Skeletal muscle satellite cell (primary cell): ENCODE data around the gene WNT4.
A peak's percentile ranks its signal among the peaks of the same experiment; 100 is the strongest.

Experiments used
- H3K27me3 ChIP-seq: 2 replicates; pipeline ENCODE4 v1.7.0; 2013; ENCODE audit warnings: low read length; ENCODE audit not compliant: control insufficient read depth, insufficient read depth
- H3K36me3 ChIP-seq: 2 replicates; pipeline ENCODE4 v1.7.0; 2013; ENCODE audit warnings: mild to moderate bottlenecking, control low read depth, low read length; ENCODE audit not compliant: insufficient read depth
- H3K4me1 ChIP-seq: 2 replicates; pipeline ENCODE4 v1.7.0; 2013; ENCODE audit warnings: low read length; ENCODE audit not compliant: control insufficient read depth, insufficient read depth
- H3K4me2 ChIP-seq: 2 replicates; pipeline ENCODE4 v1.7.0; 2013; ENCODE audit warnings: mild to moderate bottlenecking, low read length
- H3K4me3 ChIP-seq: 2 replicates; pipeline ENCODE4 v1.7.0; 2013; ENCODE audit warnings: low read length
- H3K9ac ChIP-seq: 2 replicates; pipeline ENCODE4 v1.7.0; 2013; ENCODE audit warnings: mild to moderate bottlenecking, low read depth, low read length, moderate library complexity
- H3K9me3 ChIP-seq: replicated peaks from 2 replicates; pipeline ENCODE4 v1.7.0; 2013; ENCODE audit warnings: mild to moderate bottlenecking, control low read depth, low read length

Gene WNT4

DNA sequence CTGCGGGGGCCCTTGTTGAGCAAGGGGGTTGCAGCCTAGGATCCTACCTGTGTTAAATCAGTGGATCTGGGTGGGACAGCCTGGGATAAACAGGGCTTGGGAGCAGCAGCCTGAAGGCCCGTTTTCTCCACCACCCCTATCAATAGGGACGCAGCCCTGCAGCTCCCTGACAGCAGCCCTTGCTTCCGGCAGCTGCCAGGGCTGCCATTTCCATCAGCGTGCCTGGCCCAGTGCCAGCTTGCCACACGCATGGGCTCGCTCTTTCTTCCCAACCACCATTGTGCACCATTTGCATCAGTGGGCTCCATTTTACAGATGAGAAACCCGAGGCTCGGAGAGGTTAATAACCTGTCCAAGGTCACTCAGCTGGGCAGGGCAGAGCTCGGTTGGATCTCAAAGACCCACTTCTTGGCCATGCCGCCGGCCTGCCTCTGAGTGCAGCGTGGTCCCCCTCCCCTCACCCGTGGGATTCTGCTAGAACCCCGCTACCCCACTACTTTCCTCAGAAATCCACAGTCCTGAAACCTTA lies 3.8 kb downstream of the WNT4 start:
- peaks cover 51% of the 10 kb centered on the region for H3K27me3 ChIP-seq
- H3K36me3 ChIP-seq: no peaks in the 10 kb centered on the region
- H3K9me3 ChIP-seq: no peaks in the 10 kb centered on the region
- H3K9ac ChIP-seq: no peak overlapping the region
- no peak overlapping the region for H3K4me3 ChIP-seq
- H3K4me2 ChIP-seq: no peak overlapping the region
- peaks cover 5% of the 10 kb centered on the region for H3K4me1 ChIP-seq

DNA sequence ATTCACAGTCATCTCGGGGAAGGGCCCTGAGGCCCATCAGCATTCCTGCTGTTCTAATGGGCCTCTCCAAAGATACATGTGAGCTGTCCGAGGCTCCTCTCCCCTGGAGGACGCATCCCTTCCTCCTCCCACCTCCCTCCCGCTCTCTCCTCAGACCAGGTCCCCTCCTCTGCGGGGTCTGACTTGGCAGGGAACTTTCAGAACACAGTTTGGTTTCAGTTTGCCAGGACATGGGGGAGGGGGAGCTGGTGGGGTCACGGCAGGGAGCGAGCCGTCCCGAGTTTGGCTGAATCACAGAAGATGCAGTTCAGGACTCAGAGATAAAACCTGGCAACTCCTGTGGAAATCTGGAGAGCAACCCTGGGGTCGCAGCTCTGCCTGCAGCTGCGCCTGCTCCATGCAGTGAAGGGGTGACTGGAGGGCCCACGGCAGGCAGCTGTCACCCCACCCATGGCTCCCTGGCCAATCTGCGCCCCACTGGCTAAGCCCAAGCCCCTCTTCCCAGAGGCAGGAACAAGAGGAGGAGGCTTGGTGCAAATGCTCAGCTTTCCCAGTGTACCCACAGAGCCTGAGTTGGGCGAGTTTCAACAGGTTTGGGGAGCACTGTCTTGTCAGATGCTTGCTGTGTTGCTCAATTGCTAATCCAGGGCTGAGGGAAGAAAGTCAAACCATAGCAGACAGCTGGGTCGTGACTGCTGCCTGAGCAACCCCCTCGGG lies 5.7 kb downstream of the WNT4 start:
- peaks cover 17% of the 10 kb centered on the region for H3K4me1 ChIP-seq
- H3K9me3 ChIP-seq: no peaks in the 10 kb centered on the region
- H3K4me3 ChIP-seq: no peak overlapping the region
- no peak overlapping the region for H3K4me2 ChIP-seq
- no peak overlapping the region for H3K9ac ChIP-seq
- H3K27me3 ChIP-seq: peaks cover 44% of the 10 kb centered on the region
- no peaks in the 10 kb centered on the region for H3K36me3 ChIP-seq

DNA sequence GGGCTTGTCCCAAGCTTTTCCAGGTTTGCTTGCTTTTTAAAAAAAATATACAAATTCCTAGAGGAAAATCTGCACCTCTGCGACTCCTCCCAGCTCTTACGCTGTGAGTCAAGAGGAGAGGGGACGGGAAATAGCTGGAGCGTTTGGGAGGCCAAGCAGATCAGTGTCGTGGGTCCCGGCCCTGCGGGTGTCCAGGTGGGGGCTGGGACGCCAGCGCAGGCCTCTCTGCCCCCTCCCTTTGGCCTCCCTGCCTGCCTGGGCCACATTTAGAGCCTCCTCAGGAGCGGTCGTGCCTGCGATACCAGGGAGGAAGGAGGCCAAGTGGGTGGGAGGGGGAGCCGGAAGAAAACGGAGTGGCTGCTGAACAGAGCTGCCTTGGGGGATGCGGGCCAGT lies 9.0 kb downstream of the WNT4 start:
- peaks cover 16% of the 10 kb centered on the region for H3K4me1 ChIP-seq
- no peak overlapping the region for H3K4me3 ChIP-seq
- H3K9ac ChIP-seq: no peak overlapping the region
- no peaks in the 10 kb centered on the region for H3K9me3 ChIP-seq
- no peak overlapping the region for H3K4me2 ChIP-seq
- H3K36me3 ChIP-seq: no peaks in the 10 kb centered on the region
- H3K27me3 ChIP-seq: peaks cover 15% of the 10 kb centered on the region

DNA sequence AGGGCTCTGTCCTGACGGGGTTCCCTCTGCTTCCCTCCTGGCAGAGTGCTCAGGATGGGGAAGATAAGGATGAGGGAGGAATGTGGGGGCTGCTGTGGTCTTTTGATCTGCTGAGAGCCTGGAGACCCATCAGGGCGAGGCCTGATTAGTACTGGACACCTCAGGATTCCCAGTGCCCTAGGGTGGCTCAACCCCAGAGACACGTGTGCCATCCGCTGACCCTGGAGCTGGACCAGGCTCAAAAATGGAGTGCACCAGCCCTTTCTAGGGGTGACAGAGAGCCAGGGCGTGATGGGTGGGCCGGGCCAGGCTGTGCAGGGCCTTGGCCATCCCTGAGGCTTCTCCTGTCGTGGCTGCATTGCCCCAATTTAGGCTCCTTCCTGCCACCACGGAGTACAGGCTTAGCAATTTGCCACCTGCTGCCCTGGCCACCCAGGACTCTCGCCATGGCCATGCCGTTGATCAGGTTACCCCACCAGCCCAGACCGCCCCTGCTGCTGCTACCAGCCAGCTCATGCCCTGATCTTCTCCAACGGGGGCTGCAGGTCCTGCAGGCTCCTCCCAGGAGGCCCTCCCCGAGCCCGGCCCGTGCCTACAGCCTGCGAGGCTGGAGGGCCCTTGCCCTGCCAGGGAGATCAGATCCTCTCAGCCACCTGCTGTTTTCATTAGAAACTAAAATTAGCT lies 9.5 kb downstream of the WNT4 start:
- no peak overlapping the region for H3K4me3 ChIP-seq
- peaks cover 16% of the 10 kb centered on the region for H3K4me1 ChIP-seq
- H3K9ac ChIP-seq: no peak overlapping the region
- H3K9me3 ChIP-seq: no peaks in the 10 kb centered on the region
- peaks cover 10% of the 10 kb centered on the region for H3K27me3 ChIP-seq
- no peaks in the 10 kb centered on the region for H3K36me3 ChIP-seq
- no peak overlapping the region for H3K4me2 ChIP-seq

DNA sequence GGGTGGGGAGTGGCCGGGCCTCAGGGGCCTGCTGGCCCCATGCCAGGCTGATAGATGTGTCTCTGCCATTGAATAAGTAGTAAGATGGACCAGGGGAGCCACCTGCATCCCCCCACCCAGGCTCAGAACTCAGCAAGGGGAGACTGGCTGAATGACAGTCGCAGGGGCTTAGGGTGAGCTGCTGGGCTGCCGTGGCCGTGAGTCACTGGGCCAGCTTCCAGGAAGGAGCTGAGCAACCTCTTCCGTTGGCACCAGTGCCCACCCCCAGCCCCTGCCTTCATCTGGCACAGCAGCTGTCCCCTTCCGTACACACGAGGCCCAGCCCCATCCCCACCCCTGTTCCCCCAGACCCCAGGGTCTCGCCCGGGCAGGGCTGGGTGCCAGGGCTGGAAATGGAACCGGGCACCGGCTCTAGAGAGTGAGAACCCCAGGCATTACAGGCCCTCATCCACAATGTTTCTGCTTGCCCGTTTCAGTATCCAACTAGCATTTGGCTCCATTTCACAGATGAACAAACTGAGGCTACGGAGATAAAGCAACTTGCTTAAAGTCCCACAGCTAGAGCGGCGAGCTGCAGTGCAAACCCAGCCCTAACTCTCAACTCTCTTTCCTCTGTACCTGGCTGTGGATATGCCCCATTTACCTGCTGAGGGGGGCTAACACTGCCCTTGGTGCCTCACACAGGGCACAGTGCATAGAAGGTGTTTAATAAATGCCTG lies 10.2 kb downstream of the WNT4 start:
- H3K27me3 ChIP-seq: peaks cover 10% of the 10 kb centered on the region
- no peak overlapping the region for H3K4me3 ChIP-seq
- H3K4me2 ChIP-seq: peak overlapping the region; percentile 51
- H3K36me3 ChIP-seq: no peaks in the 10 kb centered on the region
- H3K9me3 ChIP-seq: no peaks in the 10 kb centered on the region
- H3K4me1 ChIP-seq: peaks cover 16% of the 10 kb centered on the region
- H3K9ac ChIP-seq: no peak overlapping the region

DNA sequence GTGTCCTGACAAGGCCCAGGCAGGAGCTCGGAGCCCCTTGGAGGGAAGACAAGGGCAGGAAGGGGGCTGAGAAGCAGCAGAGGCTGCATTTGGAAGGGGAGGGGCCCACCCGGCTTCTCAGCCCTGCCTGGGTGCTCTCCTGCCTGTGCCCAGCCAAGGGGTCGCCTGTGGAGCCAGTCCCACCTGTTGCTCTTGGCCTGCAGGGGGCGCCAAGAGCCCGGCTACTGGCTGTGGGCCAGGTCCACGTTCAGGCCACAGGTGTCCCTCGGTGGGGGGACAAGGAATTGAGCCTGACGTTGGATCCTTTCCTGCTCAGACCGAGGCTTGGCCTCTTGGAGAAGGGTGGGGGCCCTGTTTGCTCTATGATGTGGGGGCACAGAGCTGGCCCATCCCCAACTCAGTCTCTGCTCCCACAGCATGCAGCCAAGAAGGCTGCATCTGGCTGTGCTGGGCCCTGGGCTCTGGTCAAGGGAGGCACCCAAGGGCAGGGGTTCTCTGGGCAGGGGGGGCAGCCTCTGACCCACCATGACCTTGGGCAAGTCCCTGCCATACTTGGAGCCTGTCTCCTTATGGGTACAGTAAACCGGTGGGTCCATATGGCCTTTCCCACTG lies 10.9 kb downstream of the WNT4 start:
- Histone ChIP-seq H3K9ac (no peak overlapping the region), H3K36me3 (no peaks in the 10 kb centered on the region), H3K4me1 (peaks cover 16% of the 10 kb centered on the region), H3K4me3 (no peak overlapping the region), H3K27me3 (peaks cover 10% of the 10 kb centered on the region), H3K4me2 (peak overlapping the region; percentile 51), H3K9me3 (no peaks in the 10 kb centered on the region)

DNA sequence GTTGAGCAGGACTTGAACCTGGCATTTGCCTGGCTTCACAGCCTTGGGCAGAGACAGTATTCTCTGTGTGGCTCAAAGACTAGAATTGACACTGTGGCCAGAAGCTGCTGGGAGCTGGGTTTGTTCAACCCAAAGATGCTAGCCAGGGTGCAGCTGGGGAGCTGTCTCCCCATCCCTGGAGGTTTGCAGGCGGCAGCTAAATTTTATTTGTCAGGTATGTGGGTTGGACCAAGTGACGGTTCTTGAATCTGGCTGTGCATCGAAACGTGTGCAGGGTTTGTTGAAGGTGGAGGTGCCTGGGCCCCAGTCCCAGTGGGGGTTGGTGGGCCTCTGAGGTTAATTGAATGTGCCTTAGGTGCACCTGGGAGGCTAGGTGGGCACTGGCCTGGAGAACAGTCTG lies 11.8 kb downstream of the WNT4 start:
- Histone ChIP-seq H3K4me2 (no peak overlapping the region), H3K9me3 (no peaks in the 10 kb centered on the region), H3K4me1 (peaks cover 16% of the 10 kb centered on the region), H3K9ac (no peak overlapping the region), H3K36me3 (no peaks in the 10 kb centered on the region), H3K4me3 (no peak overlapping the region), H3K27me3 (peaks cover 10% of the 10 kb centered on the region)

DNA sequence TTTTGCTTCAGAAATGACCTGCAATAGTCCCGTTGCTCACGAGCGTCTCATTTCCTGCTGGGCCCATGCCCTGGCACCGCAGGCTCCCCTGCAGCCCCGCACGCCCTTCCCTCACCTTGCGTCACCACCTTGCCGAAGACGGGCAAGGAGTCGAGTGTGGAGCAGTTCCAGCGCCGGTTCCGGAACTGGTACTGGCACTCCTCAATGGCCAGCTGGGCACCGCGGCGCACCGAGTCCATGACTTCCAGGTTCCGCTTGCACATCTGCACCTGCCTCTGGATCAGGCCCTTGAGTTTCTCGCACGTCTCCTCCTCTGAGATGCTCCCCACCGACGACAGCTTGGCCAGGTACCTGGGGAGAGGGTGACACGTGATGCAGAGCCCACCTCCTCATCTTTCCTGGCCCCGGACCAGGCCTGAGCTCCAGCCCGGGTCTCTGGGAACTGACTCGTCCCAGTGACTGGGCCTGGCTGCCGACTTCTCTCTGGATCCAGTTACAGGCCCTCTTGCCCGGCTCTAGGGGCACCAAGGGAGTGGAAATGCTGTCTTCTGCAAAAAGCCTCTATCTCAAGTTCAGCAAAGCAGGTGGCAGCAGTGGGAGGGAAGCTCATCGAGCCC lies 13.3 kb downstream of the WNT4 start:
- Histone ChIP-seq H3K36me3 (no peaks in the 10 kb centered on the region), H3K9ac (no peak overlapping the region)

DNA sequence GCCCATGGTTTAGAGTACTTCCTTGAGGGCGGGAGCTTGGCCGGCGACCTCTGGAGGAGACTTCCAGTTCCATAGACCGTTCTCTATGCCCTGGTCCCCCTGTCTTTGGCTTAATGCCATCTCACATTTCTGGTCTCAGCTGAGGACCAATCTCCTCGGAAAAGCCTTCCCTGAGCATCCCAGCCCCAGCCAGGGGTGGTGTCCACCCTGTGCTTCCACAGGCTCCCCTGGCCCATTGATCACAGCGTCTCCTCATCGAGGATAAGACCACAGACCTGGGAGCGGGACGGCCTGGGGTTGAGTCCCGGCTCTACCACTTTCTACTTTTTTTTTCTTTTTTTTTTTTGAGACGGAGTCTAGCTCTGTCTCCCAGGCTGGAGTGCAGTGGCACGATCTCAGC lies 14.5 kb downstream of the WNT4 start:
- no peaks in the 10 kb centered on the region for H3K27me3 ChIP-seq
- H3K4me1 ChIP-seq: peaks cover 13% of the 10 kb centered on the region
- H3K4me2 ChIP-seq: no peak overlapping the region
- no peak overlapping the region for H3K9ac ChIP-seq
- H3K36me3 ChIP-seq: no peaks in the 10 kb centered on the region
- no peak overlapping the region for H3K4me3 ChIP-seq
- no peaks in the 10 kb centered on the region for H3K9me3 ChIP-seq

More for the DNA sequence above, 13.3 kb downstream of the WNT4 start:
- Histone ChIP-seq H3K9me3 (no peaks in the 10 kb centered on the region), H3K4me1 (peaks cover 16% of the 10 kb centered on the region), H3K27me3 (peaks cover 6% of the 10 kb centered on the region), H3K4me2 (no peak overlapping the region), H3K4me3 (no peak overlapping the region)

DNA sequence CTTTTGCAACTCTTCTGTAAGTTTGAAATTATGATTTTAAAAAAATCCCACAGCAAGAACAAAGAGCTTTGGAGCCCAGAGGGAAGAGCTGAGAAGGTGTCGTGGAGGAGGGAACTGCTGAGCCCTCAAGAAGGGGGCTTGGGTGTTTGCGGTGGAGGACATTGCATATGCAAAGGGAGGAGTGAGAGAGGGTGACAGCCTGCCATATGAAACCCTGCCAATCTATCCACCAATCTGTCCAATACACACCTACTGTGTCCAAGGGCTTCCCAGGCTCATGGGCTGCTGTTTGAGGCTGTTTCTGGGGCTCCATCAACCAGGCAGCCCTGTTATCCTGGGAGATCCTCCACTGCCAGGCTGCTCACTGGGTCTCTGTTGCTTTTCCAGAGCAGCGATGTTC lies 15.2 kb downstream of the WNT4 start:
- no peak overlapping the region for H3K4me3 ChIP-seq

DNA sequence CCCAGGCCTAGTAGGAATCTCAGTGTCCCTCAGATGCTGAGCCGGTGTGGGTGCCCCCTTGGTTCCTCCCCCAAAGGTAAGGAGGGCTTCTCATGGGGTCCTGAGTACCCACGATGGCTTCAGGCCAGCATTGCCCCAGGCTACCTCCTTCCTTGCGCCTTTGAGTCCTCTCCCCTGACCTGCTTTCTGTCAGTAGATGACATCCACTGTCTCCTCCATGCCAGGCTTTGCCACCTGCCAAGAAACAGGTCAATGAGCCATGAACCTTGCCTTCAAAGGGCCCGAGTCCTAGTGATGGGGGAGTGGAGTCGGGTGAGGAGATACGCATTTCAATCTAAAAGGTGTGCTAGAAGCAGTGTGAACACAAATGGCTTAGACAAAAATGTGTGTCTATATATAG lies 15.6 kb downstream of the WNT4 start:
- Histone ChIP-seq H3K9ac (no peak overlapping the region), H3K27me3 (no peaks in the 10 kb centered on the region), H3K4me2 (no peak overlapping the region), H3K36me3 (no peaks in the 10 kb centered on the region), H3K4me3 (no peak overlapping the region), H3K4me1 (peaks cover 7% of the 10 kb centered on the region), H3K9me3 (no peaks in the 10 kb centered on the region)

More for the DNA sequence above, 15.2 kb downstream of the WNT4 start:
- Histone ChIP-seq H3K9me3 (no peaks in the 10 kb centered on the region), H3K36me3 (no peaks in the 10 kb centered on the region), H3K4me2 (no peak overlapping the region), H3K27me3 (no peaks in the 10 kb centered on the region), H3K4me1 (peaks cover 10% of the 10 kb centered on the region), H3K9ac (no peak overlapping the region)
